Measurements from ENCODE around the gene ABCB10.
"Not testable (repeated sequence)": the region's sequence is repeated elsewhere in the genome, so short reads cannot be mapped to it uniquely, and the experiment has no call there.

The ABCB10 gene

GRCh38 chr1:229531326-229531725 lies 27.2 kb downstream of the ABCB10 start:
- DNase-seq: no peak

DNA sequence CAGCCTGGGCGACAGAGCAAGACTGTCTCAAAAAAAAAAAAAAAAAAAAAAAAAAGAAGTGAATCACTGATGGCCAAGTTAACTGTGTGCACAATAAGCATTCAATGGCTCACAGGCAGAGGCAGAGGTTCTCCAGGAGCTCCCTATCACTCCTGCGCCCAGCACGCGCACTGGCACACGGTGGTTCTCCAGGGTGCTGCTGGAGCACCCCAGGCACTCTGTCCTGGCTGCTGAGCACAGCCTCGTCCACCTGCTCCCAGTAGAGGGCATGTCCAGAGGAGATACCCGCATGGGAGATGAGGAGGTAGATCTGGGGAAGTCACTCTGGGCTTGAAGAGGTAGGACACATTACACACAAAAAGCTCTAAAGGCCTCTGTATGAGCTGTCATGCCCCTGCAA lies 28.9 kb downstream of the ABCB10 start:
- no peak for DNase-seq

DNA sequence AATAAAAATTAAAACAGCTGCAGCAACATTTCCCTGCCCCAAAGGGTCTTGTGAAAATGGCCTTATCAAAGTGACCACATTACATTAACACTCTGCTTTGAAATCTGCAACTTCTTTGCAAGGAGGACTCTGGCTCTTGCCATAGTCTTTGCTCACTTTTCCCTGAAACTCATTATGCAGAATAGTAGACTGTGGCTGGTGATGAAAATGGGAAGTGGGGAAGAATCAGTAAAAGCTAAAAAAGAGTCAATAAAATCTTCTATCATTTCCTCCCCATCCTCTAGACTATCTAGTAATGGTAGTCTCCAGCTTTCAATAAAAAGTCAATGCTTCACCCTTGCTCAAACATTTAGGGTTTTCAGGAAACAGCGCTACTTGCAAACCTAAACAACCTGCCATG lies 31.8 kb downstream of the ABCB10 start:
- DNase-seq: no peak

GRCh38 chr1:229523052-229523451 lies 35.5 kb downstream of the ABCB10 start:
- no peak for DNase-seq

GRCh38 chr1:229514578-229515275 lies 43.8 kb downstream of the ABCB10 start:
- DNase-seq: peak; percentile 77

DNA sequence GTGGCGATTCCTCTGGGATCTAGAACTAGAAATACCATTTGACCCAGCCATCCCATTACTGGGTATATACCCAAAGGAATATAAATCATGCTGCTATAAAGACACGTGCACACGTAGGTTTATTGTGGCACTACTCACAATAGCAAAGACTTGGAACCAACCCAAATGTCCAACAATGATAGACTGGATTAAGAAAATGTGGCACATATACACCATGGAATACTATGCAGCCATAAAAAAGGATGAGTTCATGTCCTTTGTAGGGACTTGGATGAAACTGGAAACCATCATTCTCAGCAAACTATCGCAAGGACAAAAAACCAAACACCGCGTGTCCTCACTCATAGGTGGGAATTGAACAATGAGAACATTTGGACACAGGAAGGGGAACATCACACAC lies 46.9 kb downstream of the ABCB10 start:
- DNase-seq: not testable (repeated sequence)

DNA sequence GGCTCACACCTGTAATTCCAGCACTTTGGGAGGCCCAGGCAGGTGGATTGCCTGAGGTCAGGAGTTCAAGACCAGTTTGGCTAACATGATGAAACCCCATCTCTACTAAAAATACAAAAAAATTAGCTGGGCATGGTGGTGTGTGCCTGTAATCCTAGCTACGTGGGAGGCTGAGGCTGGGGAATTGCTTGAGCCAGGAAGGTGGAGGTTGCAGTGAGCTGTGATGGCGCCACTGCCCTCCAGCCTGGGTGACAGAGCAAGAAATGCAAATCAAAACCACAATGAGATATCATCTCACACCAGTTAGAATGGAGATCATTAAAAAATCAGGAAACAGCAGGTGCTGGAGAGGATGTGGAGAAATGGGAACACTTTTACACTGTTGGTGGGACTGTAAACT lies 47.3 kb downstream of the ABCB10 start:
- DNase-seq: not testable (repeated sequence)

- no peak for DNase-seq
Observed at GRCh38 chr1:229509576-229509975, 48.9 kb downstream of the ABCB10 start.

DNA sequence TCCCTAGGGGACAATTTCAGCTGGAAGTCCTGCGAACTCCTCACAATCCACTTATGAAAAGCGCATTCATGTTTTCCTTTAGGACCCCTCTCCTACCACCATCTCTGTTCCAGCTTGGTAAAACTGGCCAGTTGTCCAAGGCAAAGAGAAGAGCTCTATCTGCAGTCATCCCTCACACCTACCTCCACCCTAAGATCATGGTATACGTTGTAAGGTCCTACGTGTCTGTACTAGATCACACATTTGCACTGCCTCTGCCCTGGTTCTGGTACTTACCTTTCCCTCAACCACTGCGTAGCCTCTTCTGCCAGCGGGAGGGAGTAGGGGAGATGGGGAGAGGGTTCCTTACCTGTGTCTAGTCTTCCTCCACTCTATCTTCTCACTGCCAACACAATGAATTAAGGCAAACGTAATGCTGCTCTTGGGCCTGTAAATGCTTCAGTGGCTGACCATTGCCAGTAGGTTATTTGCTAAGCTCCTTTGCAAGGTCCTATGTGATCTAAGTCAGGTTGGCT lies 49.6 kb downstream of the ABCB10 start:
- DNase-seq: no peak

- peak; percentile 96 for DNase-seq
Observed at GRCh38 chr1:229507951-229508822, 50.3 kb downstream of the ABCB10 start, which contains the start of gene NUP133. NUP133 (minus strand) TSS chr1:229508341; CDS start chr1:229508249, 92 bp downstream.

DNA sequence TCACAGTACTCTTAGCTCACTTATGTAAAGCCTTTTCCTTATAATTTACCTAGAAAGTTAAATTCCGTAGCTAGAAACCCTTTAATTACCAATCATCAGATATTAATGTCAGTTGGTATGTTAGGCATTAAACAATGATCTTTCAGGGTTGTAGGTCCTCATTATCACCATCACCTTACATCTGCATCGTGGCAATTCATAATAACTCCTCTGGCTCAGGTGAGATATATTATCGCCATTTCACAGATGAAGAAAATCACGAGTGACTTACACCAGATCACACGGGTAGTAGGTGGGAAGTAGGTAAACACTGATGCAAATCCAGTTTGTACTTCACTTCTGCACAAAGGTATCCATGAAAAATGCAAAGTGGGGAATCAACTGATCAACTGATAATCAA lies 51.0 kb downstream of the ABCB10 start:
- DNase-seq: no peak

DNA sequence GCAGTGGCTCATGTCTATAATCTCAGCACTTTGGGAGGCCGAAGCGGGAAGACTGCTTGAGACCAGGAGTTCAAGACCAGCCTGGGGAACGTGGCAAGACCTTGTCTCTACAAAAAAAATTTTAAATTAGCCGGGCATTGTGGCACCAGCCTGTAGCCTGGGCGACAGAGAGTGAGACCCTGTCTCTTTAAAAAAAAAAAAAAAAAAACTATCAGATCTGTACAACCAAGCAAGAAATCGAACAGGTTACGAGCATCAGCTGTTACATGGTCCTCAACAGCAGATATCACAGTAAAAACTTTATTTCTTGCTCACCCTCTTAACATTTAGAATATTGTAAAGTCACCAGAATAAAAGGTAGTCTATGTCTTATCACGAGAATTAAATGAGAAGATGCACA lies 51.9 kb downstream of the ABCB10 start:
- no peak for DNase-seq

DNA sequence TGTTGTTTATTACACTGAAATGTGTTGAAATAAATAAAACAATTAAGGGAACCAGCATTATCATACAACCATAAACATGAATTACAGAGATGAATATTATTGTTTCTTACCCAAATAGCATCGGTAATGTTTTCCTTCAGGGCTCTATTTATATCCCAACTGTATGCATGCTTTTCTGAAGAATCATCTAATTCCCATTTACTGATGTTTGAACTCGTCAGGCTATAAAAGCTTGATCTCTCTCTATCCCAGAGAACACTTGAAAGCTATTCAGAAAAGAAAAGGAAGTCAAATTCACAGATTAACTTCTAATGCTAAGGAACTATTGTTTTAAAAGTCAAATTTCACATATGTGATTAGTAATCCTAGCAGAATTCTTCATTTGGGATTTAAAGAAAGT lies 62.7 kb downstream of the ABCB10 start:
- no peak for DNase-seq

DNA sequence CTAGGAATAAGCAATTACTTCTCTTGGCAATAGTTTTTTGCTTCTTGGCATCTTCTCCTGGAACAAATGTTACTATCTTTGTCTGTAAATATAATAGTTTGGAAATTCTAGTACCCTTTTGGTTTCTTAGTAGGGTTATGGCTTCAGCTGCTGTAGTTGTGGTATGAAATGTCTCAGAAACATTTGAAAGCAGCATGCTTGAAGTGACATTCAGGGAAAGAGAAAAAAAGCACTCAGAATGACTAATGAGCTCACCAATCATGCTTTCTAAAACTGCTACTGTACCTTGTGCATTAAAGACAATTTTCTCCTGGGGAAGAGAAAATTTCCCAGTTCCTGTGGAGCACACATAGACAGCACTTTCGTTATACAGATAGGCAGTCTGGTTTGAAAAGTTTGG lies 71.3 kb downstream of the ABCB10 start:
- DNase-seq: no peak

DNA sequence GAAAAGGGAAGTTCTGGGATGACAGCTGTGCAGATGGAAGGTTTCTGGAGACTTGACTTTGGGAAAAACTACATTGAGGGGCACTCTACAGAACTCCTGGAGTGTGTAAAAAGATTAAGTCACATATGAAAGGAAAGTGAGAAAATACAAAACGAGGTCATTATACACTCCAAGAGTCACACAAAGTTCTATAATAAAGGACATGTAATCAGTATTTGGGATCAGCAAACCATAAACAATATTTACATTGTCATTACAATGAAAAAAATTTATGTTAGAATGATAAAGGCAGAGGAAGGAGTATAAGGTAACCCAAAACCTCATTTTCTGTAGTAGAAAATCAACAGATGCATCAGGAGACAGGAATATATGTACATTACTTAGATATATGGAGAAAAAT lies 73.2 kb downstream of the ABCB10 start:
- no peak for DNase-seq

GRCh38 chr1:229482511-229482910 lies 76.0 kb downstream of the ABCB10 start:
- no peak for DNase-seq

DNA sequence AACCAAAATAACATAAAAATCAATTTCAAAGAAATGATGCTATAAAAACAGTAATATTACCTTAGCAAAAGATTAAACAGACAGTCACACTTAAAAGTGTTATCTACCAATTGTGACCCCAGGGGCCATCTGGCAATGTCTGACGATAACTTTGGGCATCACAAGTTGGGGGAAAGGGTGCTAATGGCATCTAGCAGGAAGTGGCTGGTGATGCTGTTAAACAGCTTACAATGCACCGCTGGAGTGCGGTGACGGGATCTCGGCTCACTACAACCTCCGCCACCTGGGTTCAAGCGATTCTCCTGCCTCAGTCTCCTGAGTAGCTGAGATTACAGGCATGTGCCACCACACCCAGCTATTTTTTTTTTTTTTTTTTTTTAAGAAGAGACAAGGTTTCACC lies 78.0 kb downstream of the ABCB10 start:
- DNase-seq: no peak

DNA sequence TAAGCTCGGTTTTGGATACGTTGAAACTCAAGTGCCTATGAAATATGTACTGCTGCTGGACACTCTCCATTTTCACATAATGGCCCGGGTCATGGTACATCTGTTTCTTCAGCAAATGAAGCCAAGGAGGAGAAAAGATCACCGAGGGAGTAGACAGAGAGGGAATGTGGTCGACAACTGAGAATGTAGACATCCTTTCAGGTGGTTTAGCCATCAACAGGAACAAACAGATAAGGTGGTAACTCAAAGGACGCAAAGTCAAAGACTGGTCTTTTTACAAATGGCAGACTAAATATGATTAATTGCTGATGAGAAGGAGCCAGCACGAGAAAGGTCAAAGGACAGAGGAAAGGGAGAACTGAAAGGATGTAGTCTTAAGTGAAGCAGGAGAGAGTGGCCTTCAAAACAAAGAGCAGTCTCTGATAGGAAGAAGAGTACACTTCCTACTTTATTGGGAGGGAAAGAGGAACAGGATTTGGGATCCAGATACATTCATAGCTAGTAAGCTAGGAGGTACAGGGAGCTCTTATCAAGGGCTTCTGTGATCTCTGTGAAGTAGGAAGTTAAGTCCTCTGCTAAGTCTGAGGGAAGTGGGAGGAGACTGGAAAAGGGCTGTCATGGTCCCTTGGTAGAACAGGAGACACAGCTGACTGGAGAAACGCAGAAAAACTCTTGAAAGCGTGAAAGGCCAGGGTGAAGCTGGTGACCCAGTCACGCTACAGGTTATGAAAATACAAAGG lies 78.7 kb downstream of the ABCB10 start:
- no peak for DNase-seq

- no peak for DNase-seq
Observed at GRCh38 chr1:229478852-229479251, 79.7 kb downstream of the ABCB10 start.

DNA sequence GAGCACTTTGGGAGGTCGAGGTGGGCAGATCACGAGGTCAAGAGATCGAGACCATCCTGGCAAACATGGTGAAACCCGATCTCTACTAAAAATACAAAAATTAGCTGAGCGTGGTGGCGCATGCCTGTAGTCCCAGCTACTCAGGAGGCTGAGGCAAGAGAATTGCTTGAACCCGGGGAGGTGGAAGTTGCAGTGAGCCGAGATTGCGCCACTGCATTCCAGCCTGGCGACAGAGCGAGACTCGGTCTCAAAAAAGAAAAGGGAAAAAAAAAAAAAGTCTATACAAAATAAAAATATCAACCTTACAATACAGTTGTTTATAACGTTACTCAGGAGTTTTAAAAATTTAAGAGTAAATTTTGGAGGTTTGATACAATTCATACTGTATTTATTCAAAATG lies 82.6 kb downstream of the ABCB10 start:
- DNase-seq: not testable (repeated sequence)

- no peak for DNase-seq
Observed at GRCh38 chr1:229474509-229474908, 84.0 kb downstream of the ABCB10 start.

DNA sequence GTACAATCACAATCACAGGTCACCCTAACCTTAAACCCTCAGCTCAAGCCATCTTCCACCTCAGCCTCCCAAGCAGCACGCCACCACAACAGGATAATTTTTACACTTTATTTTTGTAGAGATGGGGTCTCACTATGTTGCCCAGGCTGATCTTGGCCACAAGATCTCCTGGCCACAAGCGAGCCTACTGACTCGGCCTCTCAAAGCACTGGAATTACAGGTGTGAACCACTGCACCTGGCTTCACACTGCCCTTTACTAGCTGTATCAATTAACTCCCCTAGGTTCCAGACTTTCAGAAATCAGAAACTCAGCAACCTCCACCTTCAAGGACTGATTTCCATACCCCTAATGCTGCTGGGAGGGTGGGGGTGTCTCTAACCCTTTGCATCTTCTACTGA lies 87.3 kb downstream of the ABCB10 start:
- DNase-seq: no peak

DNA sequence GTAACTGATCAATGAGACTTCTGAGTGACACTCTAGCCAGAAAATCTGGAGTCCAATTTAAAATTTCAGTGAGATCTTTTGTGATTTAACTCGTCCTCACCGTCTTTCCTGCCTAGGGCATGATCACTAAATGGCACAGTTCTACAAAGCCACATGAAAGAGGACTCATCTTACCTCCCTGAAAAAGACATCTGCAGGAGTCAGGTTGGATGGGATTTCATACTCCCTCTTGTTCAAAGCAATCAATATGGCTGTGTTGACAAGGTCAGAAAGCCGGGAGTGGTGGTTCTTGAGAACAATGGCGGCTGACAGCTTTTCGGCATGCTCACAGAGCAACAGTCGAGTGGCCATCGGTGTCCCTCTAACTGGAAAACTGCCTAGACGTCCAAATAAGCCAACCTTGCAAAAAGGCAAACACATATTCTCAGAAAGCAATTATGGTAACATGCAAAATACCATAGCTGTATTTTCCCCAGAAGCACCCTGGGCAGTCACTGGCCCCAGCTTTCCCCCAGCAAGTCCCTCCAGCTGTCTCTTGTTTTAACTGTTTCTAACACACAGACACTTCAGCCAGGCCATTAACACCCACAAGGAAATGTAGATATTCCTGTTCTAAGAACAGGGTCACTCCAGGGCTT lies 88.0 kb downstream of the ABCB10 start:
- DNase-seq: no peak

Data from CD4-positive, alpha-beta T cell treated with Interleukin-4 for 4 hours (primary cell).